HEK293 (cell line): ENCODE results near the gene ZBTB4.

ENCODE experiments used
- CTCF ChIA-PET: fragments of 350-600 bp; formaldehyde crosslinking; extraction: SDS; loops from one replicate; lab custom pipeline; 2021; ENCODE audit warnings: antibody characterized with exemption; lab: Yijun Ruan, JAX
- POLR2A ChIA-PET: fragments of 300-600 bp; formaldehyde crosslinking; extraction: SDS; loops from one replicate; lab custom pipeline; 2020; ENCODE audit warnings: antibody characterized with exemption, inconsistent platforms; lab: Yijun Ruan, JAX
- H3K27ac ChIP-seq: fragments of 200-500 bp; sonication (Bioruptor generic); 2 replicates; pipeline ENCODE4 v1.5.1; 2014; ENCODE audit warnings: low read depth, low read length, control low read depth, inconsistent platforms; ENCODE audit errors: extremely low read depth
- H3K36me3 ChIP-seq, 2 experiments: fragments of 200-500 bp in 1 of 2; sonication (Bioruptor generic) in 1 of 2; 1 replicate in 1 of 2; 2 replicates in 1 of 2; pipeline ENCODE4 v1.5.1; 2014 to 2017; ENCODE audit warnings: inconsistent platforms in 2 of 2, low read length in 2 of 2; ENCODE audit not compliant: control insufficient read depth in 2 of 2, insufficient read depth in 1 of 2
- H3K4me1 ChIP-seq: fragments of 200-500 bp; sonication (Bioruptor generic); 2 replicates; pipeline ENCODE4 v1.5.1; 2014; ENCODE audit warnings: mild to moderate bottlenecking, low read length, inconsistent platforms; ENCODE audit not compliant: control insufficient read depth, insufficient read depth
- H3K4me3 ChIP-seq: 2 replicates; pipeline ENCODE4 v1.5.1; 2011; ENCODE audit warnings: low read depth, mild to moderate bottlenecking, control low read depth, low read length, moderate library complexity
- H3K9me3 ChIP-seq: fragments of 200-500 bp; sonication (Bioruptor generic); 2 replicates; pipeline ENCODE4 v1.5.1; 2014; ENCODE audit warnings: low read depth, low read length, inconsistent platforms; ENCODE audit not compliant: control insufficient read depth, insufficient read depth
- BCL11B ChIP-seq: fragments of 450-650 bp; formaldehyde crosslinking; IDR thresholded peaks from 2 replicates; pipeline ENCODE4 v1.5.1; 2016; ENCODE audit warnings: low read depth, missing biosample characterization, missing genetic modification characterization
- KLF17 ChIP-seq: fragments of 450-650 bp; formaldehyde crosslinking; IDR thresholded peaks from 2 replicates; pipeline ENCODE4 v1.5.1; 2016; ENCODE audit warnings: missing biosample characterization, missing genetic modification characterization
- KLF9 ChIP-seq: fragments of 450-650 bp; formaldehyde crosslinking; IDR thresholded peaks from 2 replicates; pipeline ENCODE4 v1.5.1; 2016; ENCODE audit warnings: missing biosample characterization, missing genetic modification characterization, low read depth
- PRDM1 ChIP-seq: fragments of 450-650 bp; formaldehyde crosslinking; IDR thresholded peaks from 2 replicates; pipeline ENCODE4; 2016; ENCODE audit warnings: missing biosample characterization, missing genetic modification characterization
- PRDM6 ChIP-seq: fragments of 450-650 bp; formaldehyde crosslinking; IDR thresholded peaks from 2 replicates; pipeline ENCODE4 v1.5.1; 2017; ENCODE audit warnings: missing biosample characterization, missing genetic modification characterization
- ZBTB1 ChIP-seq: fragments of 450-650 bp; formaldehyde crosslinking; IDR thresholded peaks from 2 replicates; pipeline ENCODE4 v1.5.1; 2016; ENCODE audit warnings: missing biosample characterization, missing genetic modification characterization
- ZBTB10 ChIP-seq: fragments of 450-650 bp; formaldehyde crosslinking; IDR thresholded peaks from 2 replicates; pipeline ENCODE4 v1.5.1; 2016; ENCODE audit warnings: missing biosample characterization, missing genetic modification characterization
- ZNF114 ChIP-seq: fragments of 450-650 bp; formaldehyde crosslinking; IDR thresholded peaks from 2 replicates; pipeline ENCODE4 v1.5.0; 2017; ENCODE audit warnings: missing biosample characterization, missing genetic modification characterization
- ZNF121 ChIP-seq: fragments of 450-650 bp; formaldehyde crosslinking; IDR thresholded peaks from 2 replicates; pipeline ENCODE4 v1.5.1; 2016; ENCODE audit warnings: missing biosample characterization, missing genetic modification characterization
- ZNF169 ChIP-seq: fragments of 450-650 bp; formaldehyde crosslinking; IDR thresholded peaks from 2 replicates; pipeline ENCODE4 v1.5.1; 2016; ENCODE audit warnings: missing biosample characterization, missing genetic modification characterization
- ZNF202 ChIP-seq: fragments of 450-650 bp; formaldehyde crosslinking; IDR thresholded peaks from 2 replicates; pipeline ENCODE4 v1.5.1; 2016; ENCODE audit warnings: missing biosample characterization, missing genetic modification characterization, borderline replicate concordance
- ZNF274 ChIP-seq, 2 experiments: fragments of 200-500 bp in 1 of 2; fragments of 450-650 bp in 1 of 2; sonication (Bioruptor generic) in 1 of 2; formaldehyde crosslinking in 1 of 2; IDR thresholded peaks; 2 replicates each; pipeline versions ENCODE4 v1.5.1 to v1.6.1; 2014 to 2016; ENCODE audit warnings: borderline replicate concordance in 1 of 2, inconsistent platforms in 1 of 2, low read length in 1 of 2, missing biosample characterization in 1 of 2, missing genetic modification characterization in 1 of 2
- ZNF335 ChIP-seq: fragments of 450-650 bp; formaldehyde crosslinking; conservative IDR thresholded peaks from 2 replicates; pipeline ENCODE4 v1.5.1; 2016; ENCODE audit warnings: missing biosample characterization, missing genetic modification characterization
- ZNF404 ChIP-seq: fragments of 450-650 bp; formaldehyde crosslinking; IDR thresholded peaks from 2 replicates; pipeline ENCODE4 v1.5.1; 2017; ENCODE audit warnings: missing biosample characterization, missing genetic modification characterization
- ZNF433 ChIP-seq: fragments of 450-650 bp; formaldehyde crosslinking; IDR thresholded peaks from 2 replicates; pipeline ENCODE4 v1.5.1; 2016; ENCODE audit warnings: missing biosample characterization, missing genetic modification characterization, low read depth
- ZNF513 ChIP-seq: fragments of 450-650 bp; IDR thresholded peaks from 2 replicates; pipeline ENCODE4 v1.5.1; 2018; ENCODE audit warnings: missing biosample characterization, missing genetic modification characterization
- ZNF530 ChIP-seq: fragments of 450-650 bp; formaldehyde crosslinking; IDR thresholded peaks from 2 replicates; pipeline ENCODE4 v1.5.1; 2016; ENCODE audit warnings: low read depth, missing biosample characterization, missing genetic modification characterization
- ZNF571 ChIP-seq: fragments of 450-650 bp; formaldehyde crosslinking; IDR thresholded peaks from 2 replicates; pipeline ENCODE4 v1.5.0; 2017; ENCODE audit warnings: missing biosample characterization, missing genetic modification characterization
- ZNF600 ChIP-seq: fragments of 450-650 bp; formaldehyde crosslinking; IDR thresholded peaks from 2 replicates; pipeline ENCODE4 v1.5.1; 2016; ENCODE audit warnings: missing biosample characterization, missing genetic modification characterization
- ZNF658 ChIP-seq: fragments of 450-650 bp; formaldehyde crosslinking; IDR thresholded peaks from 2 replicates; pipeline ENCODE4; 2016; ENCODE audit warnings: missing biosample characterization, missing genetic modification characterization
- ZNF707 ChIP-seq: fragments of 450-650 bp; formaldehyde crosslinking; IDR thresholded peaks from 2 replicates; pipeline ENCODE4 v1.5.1; 2016; ENCODE audit warnings: missing biosample characterization, missing genetic modification characterization

The ZBTB4 gene

GRCh38 chr17:7442142-7442541, 37.3 kb downstream of the ZBTB4 start:
- no peak overlapping the region for H3K4me3 ChIP-seq
- H3K36me3 ChIP-seq, result no peaks in the 10 kb centered on the region
- no peak overlapping the region for H3K27ac ChIP-seq
- peaks cover 22% of the 10 kb centered on the region for H3K4me1 ChIP-seq
- POLR2A ChIA-PET, result interaction anchor here (0.9 to 3.1 kb wide), 6 partner anchors 9 to 119 kb away, joined by 3 to 21 read pairs (median 5); partner anchors contain the start of genes PLSCR3, POLR2A, TMEM256 and ZBTB4
- CTCF ChIA-PET, result interaction anchor here (3.8 kb wide), 1 partner anchor 86 kb away, joined by 18 read pairs; the partner anchor contains the start of gene TMEM95
- H3K9me3 ChIP-seq, result no peaks in the 10 kb centered on the region
- TF ChIP-seq ZNF121, result peak; percentile 80
- TF ChIP-seq PRDM6 (tag by site-specific recombination), result no peak

DNA sequence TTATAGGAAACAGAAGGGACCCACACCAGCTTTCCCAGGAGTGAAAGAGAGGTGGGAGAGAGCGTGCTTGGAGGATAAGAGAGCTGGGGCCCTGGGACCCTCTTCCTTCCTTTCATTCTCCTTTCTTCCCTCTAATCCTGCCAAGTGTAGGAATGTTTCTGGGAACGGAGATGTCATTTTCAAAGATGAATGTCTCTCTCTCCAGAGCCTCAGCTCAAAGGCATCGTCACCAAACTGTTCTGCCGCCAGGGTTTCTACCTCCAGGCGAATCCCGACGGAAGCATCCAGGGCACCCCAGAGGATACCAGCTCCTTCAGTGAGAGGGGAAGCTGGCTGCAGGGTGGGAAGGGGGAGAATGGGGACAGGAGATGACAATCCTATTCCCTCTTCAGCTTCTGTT, 38.2 kb downstream of the ZBTB4 start:
- ChIA-PET POLR2A (interaction anchor here (0.6 to 3.1 kb wide), 8 partner anchors 10 to 119 kb away, joined by 3 to 21 read pairs (median 4); partner anchors contain the start of genes PLSCR3, POLR2A, TMEM256 and ZBTB4), CTCF (interaction anchor here (0.6 to 3.8 kb wide), 3 partner anchors 85 to 395 kb away, joined by 3 to 18 read pairs (median 4); partner anchors contain the start of gene TMEM95)
- Histone ChIP-seq H3K36me3 (no peaks in the 10 kb centered on the region), H3K4me3 (no peak overlapping the region), H3K27ac (no peak overlapping the region), H3K4me1 (peaks cover 25% of the 10 kb centered on the region), H3K9me3 (no peaks in the 10 kb centered on the region)
- TF ChIP-seq PRDM1 (tag by site-specific recombination) (0 out of 2 replicates have a peak, but pooled peaks have one; percentile 15), KLF9 (tag by site-specific recombination) (no peak), ZBTB1 (no peak)

- ChIA-PET POLR2A (interaction anchor here (0.5 to 3.1 kb wide), 11 partner anchors 10 to 210 kb away, joined by 3 to 21 read pairs (median 3); partner anchors contain the start of genes PLSCR3, POLR2A, TMEM256 and ZBTB4), CTCF (interaction anchor here (0.6 to 3.8 kb wide), 3 partner anchors 21 to 394 kb away, joined by 3 to 18 read pairs (median 3); partner anchors contain the start of gene TMEM95)
- H3K36me3 ChIP-seq, result no peaks in the 10 kb centered on the region
- H3K4me1 ChIP-seq, result peaks cover 30% of the 10 kb centered on the region
- no peaks in the 10 kb centered on the region for H3K9me3 ChIP-seq
- H3K27ac ChIP-seq, result peak overlapping the region; percentile 74; the same call in 1 of the 2 replicates
- no peak overlapping the region for H3K4me3 ChIP-seq
- TF ChIP-seq ZNF114, result no peak
- TF ChIP-seq KLF9 (tag by site-specific recombination), result 0 out of 2 replicates have a peak, but pooled peaks have one; percentile 12
- no peak for TF ChIP-seq ZNF530 (tag by site-specific recombination)
- TF ChIP-seq BCL11B (tag by site-specific recombination), result no peak
- TF ChIP-seq ZNF404 (tag by site-specific recombination), result no peak
- no peak for TF ChIP-seq ZNF202 (tag by site-specific recombination)
- TF ChIP-seq ZNF433, result no peak
- TF ChIP-seq ZNF707 (tag by site-specific recombination), result no peak
- no peak for TF ChIP-seq ZNF274 (IDR thresholded peaks at IDR 0.05; ENCODE audit: low read length)
- no peak for TF ChIP-seq ZNF274 (tag by site-specific recombination; IDR thresholded peaks at IDR 0.05; ENCODE audit: borderline replicate concordance)
- TF ChIP-seq ZNF169 (tag by site-specific recombination), result no peak
- peak; percentile 6; the same call in 1 of the 2 replicates for TF ChIP-seq ZNF600
- TF ChIP-seq ZNF513 (tag by site-specific recombination), result no peak
- no peak for TF ChIP-seq ZNF571
- TF ChIP-seq ZNF335, result peak; percentile 69
- peak; percentile 51; the same call in 1 of the 2 replicates for TF ChIP-seq ZBTB10 (tag by site-specific recombination)
- TF ChIP-seq ZNF658, result no peak
- TF ChIP-seq KLF17, result peak; percentile 24; the same call in 1 of the 2 replicates
Measured at GRCh38 chr17:7440834-7441195, 38.6 kb downstream of the ZBTB4 start.
